Loucy (cell line): Measurements from ENCODE around the gene EPHA8.

Experiments
- H2AFZ ChIP-seq: fragments of 200-600 bp; sonication (generic); 2 replicates; pipeline ENCODE4 v1.6.0; 2016; ENCODE audit warnings: antibody characterized with exemption, mild to moderate bottlenecking, low read length, moderate library complexity
- H3F3A ChIP-seq: fragments of 200-600 bp; 2 replicates; pipeline ENCODE4 v1.6.0; 2016; ENCODE audit warnings: antibody characterized with exemption, low read depth, mild to moderate bottlenecking
- H3K27me3 ChIP-seq: fragments of 200-600 bp; sonication (generic); 2 replicates; pipeline ENCODE4 v1.6.1; 2014; ENCODE audit warnings: low read length, mild to moderate bottlenecking; ENCODE audit not compliant: insufficient read depth, poor library complexity, severe bottlenecking
- H3K36me3 ChIP-seq: fragments of 200-600 bp; sonication (generic); 2 replicates; pipeline ENCODE4 v1.6.1; 2016; ENCODE audit warnings: low read length; ENCODE audit not compliant: insufficient read depth
- H3K4me1 ChIP-seq: fragments of 200-600 bp; sonication (generic); 2 replicates; pipeline ENCODE4 v1.5.1; 2014; ENCODE audit warnings: low read length, mild to moderate bottlenecking; ENCODE audit not compliant: insufficient read depth, poor library complexity, severe bottlenecking
- H3K4me2 ChIP-seq: fragments of 200-600 bp; sonication (generic); 2 replicates; pipeline ENCODE4 v1.6.0; 2014; ENCODE audit warnings: antibody characterized with exemption, low read length, low read depth, mild to moderate bottlenecking; ENCODE audit not compliant: poor library complexity, severe bottlenecking
- H3K4me3 ChIP-seq: fragments of 200-600 bp; sonication (generic); 2 replicates; pipeline ENCODE4 v1.5.1; 2014; ENCODE audit warnings: low read length, mild to moderate bottlenecking, mixed read lengths; ENCODE audit not compliant: poor library complexity, severe bottlenecking
- H3K79me2 ChIP-seq: fragments of 200-600 bp; sonication (generic); 2 replicates; pipeline ENCODE4 v1.6.1; 2014; ENCODE audit warnings: low read length; ENCODE audit not compliant: insufficient read depth
- H3K9ac ChIP-seq: fragments of 200-600 bp; sonication (generic); 2 replicates; pipeline ENCODE4 v1.6.0; 2014; ENCODE audit warnings: mild to moderate bottlenecking, low read depth, low read length, moderate library complexity; ENCODE audit not compliant: poor library complexity, severe bottlenecking
- H3K9me2 ChIP-seq: fragments of 200-600 bp; sonication (generic); replicated peaks from 2 replicates; pipeline ENCODE4 v1.6.1; 2016; ENCODE audit warnings: low read depth, low read length, mixed read lengths
- H3K9me3 ChIP-seq: fragments of 200-600 bp; sonication (generic); 2 replicates; pipeline ENCODE4 v1.6.1; 2014; ENCODE audit warnings: mild to moderate bottlenecking, antibody characterized with exemption, low read length, low read depth; ENCODE audit not compliant: insufficient read depth
- H4K20me1 ChIP-seq: fragments of 200-600 bp; sonication (generic); 2 replicates; pipeline ENCODE4 v1.6.0; 2014; ENCODE audit warnings: antibody characterized with exemption, low read length, mild to moderate bottlenecking; ENCODE audit not compliant: insufficient read depth, poor library complexity, severe bottlenecking
- EZH2phosphoT487 ChIP-seq: fragments of 200-600 bp; IDR thresholded peaks from 2 replicates; pipeline ENCODE4 v1.6.1; 2018; ENCODE audit warnings: antibody characterized with exemption, mild to moderate bottlenecking, moderate library complexity, borderline replicate concordance
- TF ChIP-seq, protein P1 (sequence below): fragments of 200-600 bp; sonication (generic); conservative IDR thresholded peaks from 2 replicates; pipeline ENCODE4 v1.5.1; 2014; ENCODE audit warnings: mild to moderate bottlenecking, antibody characterized with exemption, low read length

Gene EPHA8

DNA sequence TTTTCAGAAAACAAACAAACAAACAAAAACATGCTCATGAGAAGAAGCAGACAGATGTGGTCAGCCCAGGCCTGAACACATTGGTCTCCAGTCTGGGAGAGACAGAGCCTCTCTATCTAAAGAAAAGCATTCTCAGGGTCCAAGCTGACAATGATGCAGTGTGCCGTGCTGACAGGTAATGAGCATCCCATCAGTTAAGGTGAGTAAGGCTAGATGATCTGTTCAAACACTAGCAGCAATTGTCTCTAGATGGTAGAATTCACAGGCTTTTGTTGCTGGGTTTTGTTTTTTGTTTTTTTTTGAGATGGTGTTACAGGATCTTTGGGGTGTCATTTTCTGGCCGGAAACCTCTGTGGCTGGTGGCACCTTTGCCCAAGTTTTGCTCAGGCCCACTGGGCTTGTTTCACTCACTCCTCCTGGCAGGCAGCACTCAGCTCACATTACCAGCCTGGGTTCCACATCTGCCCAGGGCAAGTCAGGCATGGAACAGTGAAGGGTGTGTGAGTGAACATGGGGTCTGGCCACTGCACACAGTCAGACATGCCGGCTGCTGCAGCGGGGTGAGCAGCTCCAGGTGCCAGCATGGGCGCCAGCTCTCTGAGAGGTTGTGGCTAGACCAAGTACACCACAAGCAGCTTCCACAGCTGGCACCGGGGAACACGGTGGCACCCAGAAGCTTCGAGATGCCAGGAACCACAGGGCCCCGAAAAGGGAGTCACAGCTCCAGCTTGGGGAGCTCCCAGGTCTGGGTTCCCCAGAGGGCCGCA lies 70.6 kb downstream of the EPHA8 start:
- Histone ChIP-seq H3K9me2 (no peaks in the 10 kb centered on the region), H2AFZ (no peak overlapping the region), H3K27me3 (no peaks in the 10 kb centered on the region), H3F3A (no peaks in the 10 kb centered on the region), H3K4me3 (no peak overlapping the region), H3K4me2 (no peak overlapping the region), H3K9me3 (no peaks in the 10 kb centered on the region), H3K4me1 (no peaks in the 10 kb centered on the region), H3K79me2 (no peaks in the 10 kb centered on the region), H3K36me3 (no peaks in the 10 kb centered on the region), H4K20me1 (no peaks in the 10 kb centered on the region), H3K9ac (no peak overlapping the region)
- TF ChIP-seq EZH2phosphoT487, result no peak
- TF ChIP-seq, protein P1, sequence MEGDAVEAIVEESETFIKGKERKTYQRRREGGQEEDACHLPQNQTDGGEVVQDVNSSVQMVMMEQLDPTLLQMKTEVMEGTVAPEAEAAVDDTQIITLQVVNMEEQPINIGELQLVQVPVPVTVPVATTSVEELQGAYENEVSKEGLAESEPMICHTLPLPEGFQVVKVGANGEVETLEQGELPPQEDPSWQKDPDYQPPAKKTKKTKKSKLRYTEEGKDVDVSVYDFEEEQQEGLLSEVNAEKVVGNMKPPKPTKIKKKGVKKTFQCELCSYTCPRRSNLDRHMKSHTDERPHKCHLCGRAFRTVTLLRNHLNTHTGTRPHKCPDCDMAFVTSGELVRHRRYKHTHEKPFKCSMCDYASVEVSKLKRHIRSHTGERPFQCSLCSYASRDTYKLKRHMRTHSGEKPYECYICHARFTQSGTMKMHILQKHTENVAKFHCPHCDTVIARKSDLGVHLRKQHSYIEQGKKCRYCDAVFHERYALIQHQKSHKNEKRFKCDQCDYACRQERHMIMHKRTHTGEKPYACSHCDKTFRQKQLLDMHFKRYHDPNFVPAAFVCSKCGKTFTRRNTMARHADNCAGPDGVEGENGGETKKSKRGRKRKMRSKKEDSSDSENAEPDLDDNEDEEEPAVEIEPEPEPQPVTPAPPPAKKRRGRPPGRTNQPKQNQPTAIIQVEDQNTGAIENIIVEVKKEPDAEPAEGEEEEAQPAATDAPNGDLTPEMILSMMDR, result no peak

DNA sequence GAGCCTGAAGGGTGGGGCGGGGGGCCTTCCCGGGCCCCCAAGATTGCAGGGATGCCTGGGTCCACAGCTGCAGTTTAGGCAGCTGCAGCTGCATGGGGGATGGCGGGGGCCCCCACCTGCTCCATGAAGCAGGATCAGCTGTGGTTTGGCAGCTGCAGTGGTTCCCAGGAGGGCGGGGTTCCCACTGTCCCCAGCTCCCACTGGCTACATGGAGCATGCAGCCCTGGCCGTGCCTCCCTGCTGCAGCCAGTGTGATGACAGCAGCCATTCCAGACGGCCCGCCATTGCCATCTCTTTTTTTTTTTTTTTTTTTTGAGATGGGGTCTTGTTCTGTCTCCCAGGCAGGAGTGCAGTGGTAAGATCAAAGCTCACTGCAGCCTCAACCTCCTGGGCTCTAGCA lies 72.1 kb downstream of the EPHA8 start:
- no peak overlapping the region for H2AFZ ChIP-seq
- no peaks in the 10 kb centered on the region for H3K9me2 ChIP-seq
- no peak for TF ChIP-seq EZH2phosphoT487
- TF ChIP-seq, protein P1, result no peak
- no peaks in the 10 kb centered on the region for H3K27me3 ChIP-seq
- H3K4me1 ChIP-seq, result no peaks in the 10 kb centered on the region
- H3K4me2 ChIP-seq, result no peak overlapping the region
- no peaks in the 10 kb centered on the region for H4K20me1 ChIP-seq
- no peak overlapping the region for H3K4me3 ChIP-seq
- H3K9ac ChIP-seq, result no peak overlapping the region
- H3K36me3 ChIP-seq, result no peaks in the 10 kb centered on the region
- no peaks in the 10 kb centered on the region for H3K79me2 ChIP-seq
- H3F3A ChIP-seq, result no peaks in the 10 kb centered on the region
- no peaks in the 10 kb centered on the region for H3K9me3 ChIP-seq

DNA sequence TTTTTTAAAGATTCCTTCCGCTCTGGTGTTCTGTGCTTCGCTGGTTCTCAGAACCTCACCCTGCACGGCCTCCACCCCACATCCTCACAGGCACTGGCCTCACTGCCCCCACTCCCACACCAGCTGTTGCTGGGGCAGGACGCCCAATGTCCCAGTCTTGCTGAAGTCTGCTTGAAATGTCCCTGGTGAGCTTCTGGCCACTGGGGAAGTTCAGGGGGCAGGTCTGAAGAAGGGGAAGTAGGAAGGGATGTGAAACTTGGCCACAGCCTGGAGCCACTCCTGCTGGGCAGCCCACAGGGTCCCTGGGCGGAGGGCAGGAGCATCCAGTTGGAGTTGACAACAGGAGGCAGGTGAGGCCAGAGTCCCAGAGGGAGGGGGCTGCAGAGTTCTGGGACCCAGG lies 73.1 kb downstream of the EPHA8 start, which contains the start of gene C1QA:
C1QA (plus strand) TSS at position 276 of the 400 bp plus-strand sequence. CDS start 989 bp downstream, outside the sequence.
- H3K79me2 ChIP-seq, result no peaks in the 10 kb centered on the region
- no peak within 1 kb of the TSS for H3K9ac ChIP-seq
- H3K9me3 ChIP-seq, result no peaks in the 10 kb centered on the region
- H3K27me3 ChIP-seq, result no peaks in the 10 kb centered on the region
- no peak for TF ChIP-seq EZH2phosphoT487
- TF ChIP-seq, protein P1, result no peak
- no peaks in the 10 kb centered on the region for H3F3A ChIP-seq
- H3K36me3 ChIP-seq, result no peaks in the 10 kb centered on the region
- H3K4me3 ChIP-seq, result no peak within 1 kb of the TSS
- no peaks in the 10 kb centered on the region for H3K4me1 ChIP-seq
- H3K9me2 ChIP-seq, result no peaks in the 10 kb centered on the region
- no peak within 1 kb of the TSS for H2AFZ ChIP-seq
- H3K4me2 ChIP-seq, result no peak within 1 kb of the TSS
- H4K20me1 ChIP-seq, result no peaks in the 10 kb centered on the region
